Tibial nerve (tissue), 4 donors: Measurements from ENCODE around the gene NTNG2. TPM values are rescaled to one million over a fixed set of nuclear protein-coding genes. Genes with fewer than 3 reads are reported as not detected.

ENCODE experiments used
- DNase-seq, 2 donors: peaks; one replicate each; pipeline ENCODE4 v3.0.0-alpha.2; 2019; ENCODE audit warnings: low spot score in 2 of 2
- H3K27ac ChIP-seq, 4 donors: fragments of 200-600 bp; sonication (generic) in 3 of 4; one replicate each; pipeline ENCODE4 v1.5.1; 2017 to 2019; ENCODE audit warnings: mild to moderate bottlenecking in 1 of 4
- H3K27me3 ChIP-seq, 2 donors: fragments of 200-600 bp; sonication (generic) in 1 of 2; one replicate each; pipeline versions ENCODE4 v1.5.1 to v1.6.0; 2017 to 2019
- H3K36me3 ChIP-seq, 3 donors: fragments of 200-600 bp; sonication (generic); one replicate each; pipeline ENCODE4 v1.5.1; 2018 to 2019
- H3K4me1 ChIP-seq, 4 donors: fragments of 200-600 bp; sonication (generic) in 3 of 4; one replicate each; pipeline ENCODE4 v1.5.1; 2017 to 2019
- H3K4me3 ChIP-seq, 4 donors: fragments of 200-600 bp; sonication (generic) in 3 of 4; one replicate each; pipeline ENCODE4 v1.5.1; 2017 to 2019; ENCODE audit warnings: mild to moderate bottlenecking in 1 of 4, moderate library complexity in 1 of 4
- H3K9me3 ChIP-seq, 4 donors: fragments of 200-600 bp; sonication (generic) in 3 of 4; one replicate each; pipeline ENCODE4 v1.5.1; 2017 to 2019
- EP300 ChIP-seq, 2 donors: sonication (generic); formaldehyde crosslinking; IDR thresholded peaks; one replicate each; pipeline ENCODE4 v1.6.1; 2017; ENCODE audit warnings: antibody characterized with exemption in 2 of 2, mild to moderate bottlenecking in 1 of 2
- POLR2A ChIP-seq, 2 donors: fragments of 450-650 bp; IDR thresholded peaks; one replicate each; pipeline ENCODE4 v1.6.1; 2017; ENCODE audit warnings: antibody characterized with exemption in 2 of 2, mild to moderate bottlenecking in 2 of 2, moderate library complexity in 2 of 2
- WGBS, 2 donors: methylation state at CpG; one replicate each; pipeline ENCODE4 v1.1.5; 2018; 5-methylcytosine and 5-hydroxymethylcytosine counted together
- total RNA-seq, 4 donors: library from RNA; depleted of rRNA; stranded (reverse); fragments of >200 nt; gene quantifications; one replicate each; pipeline ENCODE4 v1.1.0, GENCODE V29; 2016
- TF ChIP-seq, protein P1 (sequence below), 5 experiments: fragments of 200-600 bp in 3 of 5; fragments of 450-650 bp in 2 of 5; sonication (generic) in 3 of 5; IDR thresholded peaks; one replicate each; pipeline ENCODE4 v1.5.1; 2016 to 2019; ENCODE audit warnings: antibody characterized with exemption in 5 of 5, mild to moderate bottlenecking in 3 of 5, moderate library complexity in 2 of 5

The NTNG2 gene
- total RNA-seq, 4 donors from 2014 or later = 0.63 to 21.4 (median 1.0) TPM

DNA sequence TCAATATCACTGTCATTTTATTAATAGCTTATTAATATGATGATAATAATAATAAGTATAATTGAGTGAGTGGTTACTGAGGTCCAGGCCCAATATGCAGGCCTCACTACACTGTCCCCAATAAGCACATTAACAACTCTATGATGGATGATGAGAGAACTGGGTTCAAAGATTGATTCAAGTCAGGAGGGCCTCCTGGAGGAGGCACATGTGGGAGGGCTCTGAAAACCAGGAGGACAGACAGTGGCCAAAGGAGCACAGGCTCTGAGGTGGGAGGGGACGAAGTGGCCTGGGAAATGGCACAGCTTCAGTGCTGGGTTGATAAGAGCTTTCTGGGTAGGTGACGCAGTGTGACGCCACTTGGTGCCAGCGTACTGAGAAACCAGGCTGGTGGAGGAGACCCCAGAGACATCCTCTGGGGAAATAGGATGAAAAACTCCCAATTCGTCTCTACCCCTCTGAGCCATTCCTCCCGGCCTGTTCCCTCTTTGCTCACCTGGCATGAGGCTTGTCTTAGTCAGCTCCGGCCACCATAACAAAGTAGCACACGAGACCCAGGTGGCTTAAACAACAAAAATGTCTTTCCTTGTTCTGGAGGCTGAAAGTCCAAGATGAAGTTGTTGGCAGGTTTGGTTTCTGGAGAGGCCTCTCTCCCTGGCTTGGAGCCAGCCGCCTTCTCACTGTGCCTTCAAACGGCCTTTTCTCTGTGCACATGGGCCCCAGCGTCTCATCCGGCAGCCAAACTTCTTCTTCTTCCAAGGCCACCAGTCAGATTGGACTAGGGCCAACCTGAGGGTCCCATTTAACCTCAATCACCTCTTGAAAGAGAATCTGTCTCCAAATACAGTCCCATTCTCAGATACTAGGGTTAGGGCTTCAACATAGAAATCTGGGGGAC, 31.6 kb downstream of the NTNG2 start:
- no peak for TF ChIP-seq EP300 (IDR thresholded peaks at IDR 0.05)
- TF ChIP-seq, protein P1, sequence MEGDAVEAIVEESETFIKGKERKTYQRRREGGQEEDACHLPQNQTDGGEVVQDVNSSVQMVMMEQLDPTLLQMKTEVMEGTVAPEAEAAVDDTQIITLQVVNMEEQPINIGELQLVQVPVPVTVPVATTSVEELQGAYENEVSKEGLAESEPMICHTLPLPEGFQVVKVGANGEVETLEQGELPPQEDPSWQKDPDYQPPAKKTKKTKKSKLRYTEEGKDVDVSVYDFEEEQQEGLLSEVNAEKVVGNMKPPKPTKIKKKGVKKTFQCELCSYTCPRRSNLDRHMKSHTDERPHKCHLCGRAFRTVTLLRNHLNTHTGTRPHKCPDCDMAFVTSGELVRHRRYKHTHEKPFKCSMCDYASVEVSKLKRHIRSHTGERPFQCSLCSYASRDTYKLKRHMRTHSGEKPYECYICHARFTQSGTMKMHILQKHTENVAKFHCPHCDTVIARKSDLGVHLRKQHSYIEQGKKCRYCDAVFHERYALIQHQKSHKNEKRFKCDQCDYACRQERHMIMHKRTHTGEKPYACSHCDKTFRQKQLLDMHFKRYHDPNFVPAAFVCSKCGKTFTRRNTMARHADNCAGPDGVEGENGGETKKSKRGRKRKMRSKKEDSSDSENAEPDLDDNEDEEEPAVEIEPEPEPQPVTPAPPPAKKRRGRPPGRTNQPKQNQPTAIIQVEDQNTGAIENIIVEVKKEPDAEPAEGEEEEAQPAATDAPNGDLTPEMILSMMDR (IDR thresholded peaks at IDR 0.05) = no peak
- TF ChIP-seq POLR2A (IDR thresholded peaks at IDR 0.05) = no peak
- Histone ChIP-seq H3K4me1 (no peaks in the 10 kb centered on the region), H3K27ac (no peak overlapping the region), H3K9me3 (no peaks in the 10 kb centered on the region), H3K4me3 (no peak overlapping the region), H3K36me3 (no peaks in the 10 kb centered on the region), H3K27me3 (peaks cover 0 to 31% of the 10 kb centered on the region in 2 donors)
- DNase-seq = no peak
- WGBS, 2 donors = 82 to 87% methylated on average over 12 of the region's 12 CpGs

DNA sequence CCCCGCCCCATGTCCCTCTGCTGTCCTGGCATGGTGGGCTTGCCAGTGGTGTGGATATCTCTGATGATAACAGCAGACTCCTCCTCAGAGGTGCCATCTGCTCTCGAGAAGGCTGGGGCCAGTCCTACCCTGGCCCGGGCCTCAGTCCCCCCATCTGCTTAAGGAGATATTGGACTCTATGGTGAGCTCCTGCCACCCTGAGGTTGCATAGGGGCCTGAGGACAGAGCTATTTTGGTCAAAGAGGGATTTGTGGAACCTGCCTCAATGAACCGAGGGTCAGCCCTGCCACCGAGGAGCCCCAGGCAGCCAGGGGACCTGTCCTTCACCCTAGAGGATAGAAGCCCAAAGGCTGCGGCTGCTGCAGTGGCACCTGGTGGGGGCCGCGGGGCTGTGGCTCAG, 32.6 kb downstream of the NTNG2 start:
- TF ChIP-seq EP300 (IDR thresholded peaks at IDR 0.05) = no peak
- no peak for TF ChIP-seq POLR2A (IDR thresholded peaks at IDR 0.05)
- TF ChIP-seq, protein P1 (IDR thresholded peaks at IDR 0.05) = no peak

DNA sequence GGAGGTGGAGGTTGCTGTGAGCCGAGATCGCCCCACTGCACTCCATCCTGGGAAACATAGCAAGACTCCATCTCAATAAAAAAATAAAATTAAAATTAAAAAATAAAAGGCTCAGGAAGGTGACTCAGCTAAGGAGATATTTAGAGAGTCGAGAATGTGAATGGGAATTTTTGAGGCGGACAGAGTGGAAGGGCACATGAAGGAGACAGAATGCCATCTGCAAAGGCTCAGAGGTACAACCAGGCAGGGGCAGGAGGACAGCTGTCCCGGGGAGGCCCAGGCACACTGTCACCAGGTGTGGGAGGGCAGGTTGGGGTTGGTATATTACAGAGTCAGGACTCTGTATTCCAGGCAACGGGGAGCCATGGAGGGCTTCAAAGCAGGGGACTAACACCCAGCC, 35.5 kb downstream of the NTNG2 start:
- Histone ChIP-seq H3K27me3 (peaks cover 0 to 22% of the 10 kb centered on the region in 2 donors), H3K27ac (no peak overlapping the region), H3K9me3 (no peaks in the 10 kb centered on the region), H3K36me3 (no peaks in the 10 kb centered on the region), H3K4me1 (no peaks in the 10 kb centered on the region), H3K4me3 (no peak overlapping the region)
- WGBS, 2 donors = 86 to 88% methylated on average over 6 of the region's 6 CpGs
- TF ChIP-seq POLR2A (IDR thresholded peaks at IDR 0.05) (no peak), EP300 (IDR thresholded peaks at IDR 0.05) (no peak)
- TF ChIP-seq, protein P1 (IDR thresholded peaks at IDR 0.05) = no peak
- DNase-seq = no peak

More for the DNA sequence above, 32.6 kb downstream of the NTNG2 start:
- no peaks in the 10 kb centered on the region for H3K36me3 ChIP-seq
- 81 to 84% methylated on average over 8 of the region's 8 CpGs for WGBS, 2 donors
- H3K4me1 ChIP-seq = no peaks in the 10 kb centered on the region
- H3K4me3 ChIP-seq = no peak overlapping the region
- no peaks in the 10 kb centered on the region for H3K9me3 ChIP-seq
- peaks cover 0 to 27% of the 10 kb centered on the region in 2 donors for H3K27me3 ChIP-seq
- no peak for DNase-seq
- H3K27ac ChIP-seq = no peak overlapping the region

DNA sequence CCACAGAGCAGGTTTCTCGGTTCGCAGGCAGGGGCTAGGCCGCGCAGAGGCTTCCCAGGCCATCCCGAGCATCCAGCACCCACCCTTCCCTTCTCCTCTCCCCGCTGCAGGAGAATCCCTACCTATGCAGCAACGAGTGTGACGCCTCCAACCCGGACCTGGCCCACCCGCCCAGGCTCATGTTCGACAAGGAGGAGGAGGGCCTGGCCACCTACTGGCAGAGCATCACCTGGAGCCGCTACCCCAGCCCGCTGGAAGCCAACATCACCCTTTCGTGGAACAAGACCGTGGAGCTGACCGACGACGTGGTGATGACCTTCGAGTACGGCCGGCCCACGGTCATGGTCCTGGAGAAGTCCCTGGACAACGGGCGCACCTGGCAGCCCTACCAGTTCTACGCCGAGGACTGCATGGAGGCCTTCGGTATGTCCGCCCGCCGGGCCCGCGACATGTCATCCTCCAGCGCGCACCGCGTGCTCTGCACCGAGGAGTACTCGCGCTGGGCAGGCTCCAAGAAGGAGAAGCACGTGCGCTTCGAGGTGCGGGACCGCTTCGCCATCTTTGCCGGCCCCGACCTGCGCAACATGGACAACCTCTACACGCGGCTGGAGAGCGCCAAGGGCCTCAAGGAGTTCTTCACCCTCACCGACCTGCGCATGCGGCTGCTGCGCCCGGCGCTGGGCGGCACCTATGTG, 36.1 kb downstream of the NTNG2 start:
- no peak for TF ChIP-seq EP300 (IDR thresholded peaks at IDR 0.05)
- no peak for TF ChIP-seq POLR2A (IDR thresholded peaks at IDR 0.05)
- TF ChIP-seq, protein P1 (IDR thresholded peaks at IDR 0.05) = no peak

DNA sequence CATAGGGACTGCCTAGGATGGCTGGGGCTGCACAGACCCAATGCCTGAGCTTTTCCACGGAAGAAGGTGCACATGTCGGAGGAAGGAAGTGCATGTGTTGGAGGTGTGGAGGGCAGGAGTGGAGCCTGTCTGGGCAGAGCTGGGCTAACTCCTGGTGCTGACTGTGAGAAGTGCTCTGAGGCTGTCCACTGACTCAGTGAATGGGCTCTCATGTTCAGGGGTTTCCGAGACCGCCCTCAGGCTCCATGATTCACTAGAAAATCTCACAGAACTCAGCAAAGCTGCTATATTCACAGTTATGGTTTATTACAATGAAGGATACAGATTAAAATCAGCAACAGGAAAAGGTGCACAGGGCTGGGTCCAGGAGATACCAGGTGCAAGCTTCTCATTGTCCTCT, 37.2 kb downstream of the NTNG2 start:
- peaks cover 0 to 23% of the 10 kb centered on the region in 2 donors for H3K27me3 ChIP-seq
- H3K9me3 ChIP-seq = peaks cover 0 to 1% (median 0%) of the 10 kb centered on the region in 4 donors
- no peak overlapping the region for H3K27ac ChIP-seq
- TF ChIP-seq POLR2A (IDR thresholded peaks at IDR 0.05) (no peak), EP300 (IDR thresholded peaks at IDR 0.05) (no peak)
- TF ChIP-seq, protein P1 (IDR thresholded peaks at IDR 0.05) = no peak
- H3K4me1 ChIP-seq = no peaks in the 10 kb centered on the region
- H3K36me3 ChIP-seq = no peaks in the 10 kb centered on the region
- H3K4me3 ChIP-seq = no peak overlapping the region
- no peak for DNase-seq
- 95 to 98% methylated on average over 4 of the region's 4 CpGs for WGBS, 2 donors

More for the DNA sequence above, 36.1 kb downstream of the NTNG2 start:
- H3K27ac ChIP-seq = no peak overlapping the region
- no peaks in the 10 kb centered on the region for H3K9me3 ChIP-seq
- H3K4me3 ChIP-seq = no peak overlapping the region
- H3K27me3 ChIP-seq = peaks cover 0 to 24% of the 10 kb centered on the region in 2 donors
- H3K36me3 ChIP-seq = no peaks in the 10 kb centered on the region
- no peaks in the 10 kb centered on the region for H3K4me1 ChIP-seq
- 92 to 95% methylated on average over 56 to 58 of the region's 58 CpGs for WGBS, 2 donors
- DNase-seq = no peak
